ENCODE data around the gene HOXA4. TPM values are rescaled to one million over a fixed set of nuclear protein-coding genes. Genes with fewer than 3 reads are reported as not detected.
A peak's percentile ranks its signal among the peaks of the same experiment; 100 is the strongest.

The HOXA4 gene
- 1.0 and 1.2 TPM in 2 replicates for total RNA-seq (2022)
- Bru-seq, nascent RNA: percentile 37 among the genes with signal in this experiment
- percentile 31 among the genes with signal in this experiment for BruChase-seq, experiment 1, labeled RNA remaining after a 6-hour chase
- percentile 47 among the genes with signal in this experiment for BruChase-seq, experiment 2, labeled RNA remaining after a 2-hour chase
- long read RNA-seq: 0 reads

- TF ChIP-seq, protein P1, sequence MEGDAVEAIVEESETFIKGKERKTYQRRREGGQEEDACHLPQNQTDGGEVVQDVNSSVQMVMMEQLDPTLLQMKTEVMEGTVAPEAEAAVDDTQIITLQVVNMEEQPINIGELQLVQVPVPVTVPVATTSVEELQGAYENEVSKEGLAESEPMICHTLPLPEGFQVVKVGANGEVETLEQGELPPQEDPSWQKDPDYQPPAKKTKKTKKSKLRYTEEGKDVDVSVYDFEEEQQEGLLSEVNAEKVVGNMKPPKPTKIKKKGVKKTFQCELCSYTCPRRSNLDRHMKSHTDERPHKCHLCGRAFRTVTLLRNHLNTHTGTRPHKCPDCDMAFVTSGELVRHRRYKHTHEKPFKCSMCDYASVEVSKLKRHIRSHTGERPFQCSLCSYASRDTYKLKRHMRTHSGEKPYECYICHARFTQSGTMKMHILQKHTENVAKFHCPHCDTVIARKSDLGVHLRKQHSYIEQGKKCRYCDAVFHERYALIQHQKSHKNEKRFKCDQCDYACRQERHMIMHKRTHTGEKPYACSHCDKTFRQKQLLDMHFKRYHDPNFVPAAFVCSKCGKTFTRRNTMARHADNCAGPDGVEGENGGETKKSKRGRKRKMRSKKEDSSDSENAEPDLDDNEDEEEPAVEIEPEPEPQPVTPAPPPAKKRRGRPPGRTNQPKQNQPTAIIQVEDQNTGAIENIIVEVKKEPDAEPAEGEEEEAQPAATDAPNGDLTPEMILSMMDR (IDR thresholded peaks at IDR 0.05; ENCODE audit: unreplicated experiment): no peak
- BruUV-seq (replicated peaks): no TSS peak
- intact Hi-C loops (cut with micrococcal nuclease; ENCODE audit: unreplicated experiment): no loop called here
- H3K27ac Mint-ChIP-seq (ENCODE audit: unreplicated experiment): no peak within 1 kb of the TSS
- no peak within 1 kb of the TSS for H3K4me3 Mint-ChIP-seq (ENCODE audit: low read depth, unreplicated experiment)
- DNase-seq: no peak
- peaks cover 38% of the 10 kb centered on the region for H3K4me1 Mint-ChIP-seq (ENCODE audit: low read depth, unreplicated experiment)
- H3K27me3 Mint-ChIP-seq (ENCODE audit: unreplicated experiment): no peaks in the 10 kb centered on the region
- CTCF ChIA-PET: interaction anchor here (0.8 kb wide), 1 partner anchor 10 kb away, joined by 5 read pairs; no protein-coding TSS in a partner anchor
- H3K9me3 Mint-ChIP-seq (ENCODE audit: low read depth, unreplicated experiment): no peaks in the 10 kb centered on the region
- H3K36me3 Mint-ChIP-seq (ENCODE audit: insufficient read depth, unreplicated experiment): no peaks in the 10 kb centered on the region
Measured at GRCh38 chr7:27130540-27131389, at the start of gene HOXA4. Gene HOXA4 (minus strand): TSS chr7:27130757. CDS start chr7:27130733, 24 bp downstream.

DNA sequence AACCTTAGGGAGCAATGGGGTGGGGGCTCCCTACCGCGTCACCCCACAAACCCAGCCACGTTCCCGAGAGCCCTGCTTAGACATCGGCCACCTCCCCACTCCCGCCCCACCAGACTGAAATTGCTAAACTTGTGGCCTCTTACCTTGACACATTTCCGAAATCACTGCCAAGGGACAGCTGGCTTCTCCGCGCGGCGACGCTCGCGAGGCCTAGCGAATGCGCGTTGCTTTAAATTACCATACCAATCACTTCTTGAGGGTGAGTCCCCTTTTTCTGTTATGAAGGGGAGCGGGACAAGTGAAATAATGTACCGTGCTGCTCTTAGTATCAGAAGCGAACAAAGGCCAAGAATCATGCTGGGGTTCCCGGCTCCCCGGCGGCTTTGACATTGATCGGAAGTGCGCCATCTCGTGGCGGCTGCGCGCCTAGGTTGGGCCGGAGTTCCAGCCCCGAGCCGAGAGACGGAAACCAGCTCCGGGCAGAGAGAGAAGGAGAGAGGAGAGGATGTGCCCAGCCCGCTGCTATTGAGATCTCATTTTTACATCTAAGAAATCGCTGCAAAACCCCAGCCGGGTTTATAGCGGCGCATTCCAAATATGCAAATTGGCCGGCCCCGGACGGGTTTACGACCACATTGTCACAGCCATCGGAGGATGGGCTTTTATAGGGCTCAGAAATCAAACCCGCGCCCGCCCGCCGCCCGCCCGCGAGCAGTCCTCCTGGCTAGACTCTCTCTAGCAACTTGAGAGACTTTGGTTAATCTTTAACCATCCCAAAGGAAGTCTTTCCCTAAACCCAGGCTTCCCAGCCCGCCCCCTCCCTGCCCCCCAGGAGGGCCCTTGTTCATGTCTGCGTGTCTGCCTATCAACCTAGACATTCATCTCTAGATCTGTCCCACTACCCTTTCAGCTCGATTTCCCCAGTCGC lies 49.2 kb upstream of the HOXA4 start:
- CTCF ChIA-PET: interaction anchor here (0.7 to 1.7 kb wide), 10 partner anchors 11 to 595 kb away, joined by 3 to 6 read pairs (median 4); partner anchors contain the start of gene HOXA13
- intact Hi-C loops (cut with micrococcal nuclease; ENCODE audit: unreplicated experiment): no loop called here
- H3K36me3 Mint-ChIP-seq (ENCODE audit: insufficient read depth, unreplicated experiment): peaks cover 12% of the 10 kb centered on the region
- H3K27me3 Mint-ChIP-seq (ENCODE audit: unreplicated experiment): peaks cover 6% of the 10 kb centered on the region
- TF ChIP-seq, protein P1 (IDR thresholded peaks at IDR 0.05; ENCODE audit: unreplicated experiment): peak; percentile 91
- H3K9me3 Mint-ChIP-seq (ENCODE audit: low read depth, unreplicated experiment): no peaks in the 10 kb centered on the region
- H3K4me3 Mint-ChIP-seq (ENCODE audit: low read depth, unreplicated experiment): peak overlapping the region; percentile 56
- peak; percentile 90 for DNase-seq
- no TSS peak for BruUV-seq (replicated peaks)
- no peak overlapping the region for H3K27ac Mint-ChIP-seq (ENCODE audit: unreplicated experiment)
- H3K4me1 Mint-ChIP-seq (ENCODE audit: low read depth, unreplicated experiment): peaks cover 15% of the 10 kb centered on the region

- DNase-seq: no peak
- Mint-ChIP-seq H3K4me3 (ENCODE audit: low read depth, unreplicated experiment) (peak overlapping the region; percentile 56), H3K4me1 (ENCODE audit: low read depth, unreplicated experiment) (peaks cover 11% of the 10 kb centered on the region), H3K27me3 (ENCODE audit: unreplicated experiment) (no peaks in the 10 kb centered on the region), H3K9me3 (ENCODE audit: low read depth, unreplicated experiment) (no peaks in the 10 kb centered on the region), H3K27ac (ENCODE audit: unreplicated experiment) (no peak overlapping the region), H3K36me3 (ENCODE audit: insufficient read depth, unreplicated experiment) (peaks cover 8% of the 10 kb centered on the region)
- TF ChIP-seq, protein P1 (IDR thresholded peaks at IDR 0.05; ENCODE audit: unreplicated experiment): no peak
- CTCF ChIA-PET: interaction anchor here (0.6 to 1.7 kb wide), 6 partner anchors 10 to 596 kb away, joined by 3 to 6 read pairs (median 4); no protein-coding TSS in a partner anchor
- BruUV-seq (replicated peaks): no TSS peak
- intact Hi-C loops (cut with micrococcal nuclease; ENCODE audit: unreplicated experiment): no loop called here
Measured at GRCh38 chr7:27179030-27179429, 48.5 kb upstream of the HOXA4 start.

DNA sequence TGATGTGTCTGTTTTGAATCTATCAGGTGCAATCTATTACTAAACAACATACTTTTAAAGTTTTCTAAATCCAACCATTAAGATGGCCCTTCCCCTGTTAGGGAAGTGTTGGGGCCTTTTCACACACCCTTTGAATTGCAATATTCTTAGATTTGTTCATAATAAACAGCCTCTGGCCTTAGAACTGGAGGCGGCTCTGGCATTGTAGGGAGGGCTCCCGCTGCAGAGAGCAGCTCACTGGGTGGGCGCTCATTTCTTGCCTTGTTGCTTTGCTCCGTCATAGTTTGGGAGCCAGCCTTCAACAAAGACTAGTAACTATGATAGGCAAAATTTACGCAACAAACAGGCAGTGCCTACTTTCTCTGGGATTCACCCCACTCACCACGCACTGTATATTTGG lies 47.8 kb upstream of the HOXA4 start:
- intact Hi-C loops (cut with micrococcal nuclease; ENCODE audit: unreplicated experiment): no loop called here
- no peaks in the 10 kb centered on the region for H3K9me3 Mint-ChIP-seq (ENCODE audit: low read depth, unreplicated experiment)
- H3K4me1 Mint-ChIP-seq (ENCODE audit: low read depth, unreplicated experiment): peaks cover 11% of the 10 kb centered on the region
- TF ChIP-seq, protein P1 (IDR thresholded peaks at IDR 0.05; ENCODE audit: unreplicated experiment): no peak
- no peak for DNase-seq
- no peak overlapping the region for H3K4me3 Mint-ChIP-seq (ENCODE audit: low read depth, unreplicated experiment)
- CTCF ChIA-PET: interaction anchor here (0.6 to 1.4 kb wide), 2 partner anchors 16 to 463 kb away, joined by 3 read pairs; no protein-coding TSS in a partner anchor
- H3K27ac Mint-ChIP-seq (ENCODE audit: unreplicated experiment): no peak overlapping the region
- no TSS peak for BruUV-seq (replicated peaks)
- peaks cover 11% of the 10 kb centered on the region for H3K36me3 Mint-ChIP-seq (ENCODE audit: insufficient read depth, unreplicated experiment)
- no peaks in the 10 kb centered on the region for H3K27me3 Mint-ChIP-seq (ENCODE audit: unreplicated experiment)
